ENCODE data around the gene SNRPD1. TPM values are rescaled to one million over a fixed set of nuclear protein-coding genes. Genes with fewer than 3 reads are reported as not detected.

SNRPD1 gene
- total RNA-seq, 2 donors from 2014 or later: 4.3 to 7.8 TPM

DNA sequence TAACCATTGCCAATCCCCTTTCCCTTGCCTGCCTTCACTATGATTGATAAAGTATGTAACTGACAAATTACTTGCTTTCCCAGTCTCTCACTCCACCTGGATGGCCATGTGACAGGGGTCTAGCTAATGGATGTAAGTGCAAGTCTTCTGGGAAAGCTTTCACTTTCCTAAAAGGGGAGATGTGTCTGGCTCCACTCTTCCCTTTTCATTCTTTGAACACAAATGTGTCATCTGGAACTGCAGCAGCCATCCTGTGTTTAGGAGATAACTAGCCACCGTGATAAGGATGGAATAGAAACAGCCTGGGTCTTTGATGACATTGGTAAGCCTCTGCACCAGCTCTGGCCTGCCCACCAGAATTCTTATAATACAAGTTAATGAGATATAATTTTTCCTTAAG, 38.2 kb downstream of the SNRPD1 start:
- Histone ChIP-seq H3K9me3 (no peaks in the 10 kb centered on the region), H3K36me3 (no peaks in the 10 kb centered on the region), H3K27ac (no peak overlapping the region), H3K27me3 (replicated peaks; ENCODE audit: insufficient read depth) (no peaks in the 10 kb centered on the region), H3K4me3 (no peak overlapping the region), H3K4me1 (ENCODE audit: control insufficient read depth in 1 of 2, low read depth in 2 of 2) (no peaks in the 10 kb centered on the region)
- TF ChIP-seq, protein P1, sequence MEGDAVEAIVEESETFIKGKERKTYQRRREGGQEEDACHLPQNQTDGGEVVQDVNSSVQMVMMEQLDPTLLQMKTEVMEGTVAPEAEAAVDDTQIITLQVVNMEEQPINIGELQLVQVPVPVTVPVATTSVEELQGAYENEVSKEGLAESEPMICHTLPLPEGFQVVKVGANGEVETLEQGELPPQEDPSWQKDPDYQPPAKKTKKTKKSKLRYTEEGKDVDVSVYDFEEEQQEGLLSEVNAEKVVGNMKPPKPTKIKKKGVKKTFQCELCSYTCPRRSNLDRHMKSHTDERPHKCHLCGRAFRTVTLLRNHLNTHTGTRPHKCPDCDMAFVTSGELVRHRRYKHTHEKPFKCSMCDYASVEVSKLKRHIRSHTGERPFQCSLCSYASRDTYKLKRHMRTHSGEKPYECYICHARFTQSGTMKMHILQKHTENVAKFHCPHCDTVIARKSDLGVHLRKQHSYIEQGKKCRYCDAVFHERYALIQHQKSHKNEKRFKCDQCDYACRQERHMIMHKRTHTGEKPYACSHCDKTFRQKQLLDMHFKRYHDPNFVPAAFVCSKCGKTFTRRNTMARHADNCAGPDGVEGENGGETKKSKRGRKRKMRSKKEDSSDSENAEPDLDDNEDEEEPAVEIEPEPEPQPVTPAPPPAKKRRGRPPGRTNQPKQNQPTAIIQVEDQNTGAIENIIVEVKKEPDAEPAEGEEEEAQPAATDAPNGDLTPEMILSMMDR (IDR thresholded peaks at IDR 0.05): no peak
- DNase-seq (ENCODE audit: low spot score) (no peak), ATAC-seq (ENCODE audit: insufficient number of reproducible peaks, low FRiP score, low read depth) (no peak)

DNA sequence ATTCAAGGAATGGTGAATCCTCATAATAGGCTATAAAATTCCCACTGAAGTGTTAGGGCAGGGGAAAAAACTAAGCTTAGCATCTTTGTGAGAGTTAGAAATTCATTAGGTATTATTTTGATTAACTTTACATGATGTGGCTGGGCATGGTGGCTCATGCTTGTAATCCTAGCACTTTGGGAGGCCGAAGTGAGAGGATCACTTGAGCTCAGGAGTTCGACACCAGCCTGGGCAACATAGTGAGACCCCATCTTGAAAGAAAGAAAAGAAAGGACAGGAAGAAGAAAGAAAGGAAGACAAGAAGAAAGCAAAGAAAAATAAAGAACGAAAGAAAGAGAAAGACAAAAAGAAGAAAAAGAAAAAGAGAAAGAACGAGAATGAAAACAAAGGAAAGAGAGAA, 40.0 kb downstream of the SNRPD1 start:
- Histone ChIP-seq H3K27ac (no peak overlapping the region), H3K4me3 (no peak overlapping the region), H3K27me3 (replicated peaks; ENCODE audit: insufficient read depth) (no peaks in the 10 kb centered on the region), H3K4me1 (ENCODE audit: control insufficient read depth in 1 of 2, low read depth in 2 of 2) (no peaks in the 10 kb centered on the region), H3K36me3 (no peaks in the 10 kb centered on the region), H3K9me3 (no peaks in the 10 kb centered on the region)
- TF ChIP-seq, protein P1 (IDR thresholded peaks at IDR 0.05): no peak
- no peak for ATAC-seq (ENCODE audit: insufficient number of reproducible peaks, low FRiP score, low read depth)
- no peak for DNase-seq (ENCODE audit: low spot score)

DNA sequence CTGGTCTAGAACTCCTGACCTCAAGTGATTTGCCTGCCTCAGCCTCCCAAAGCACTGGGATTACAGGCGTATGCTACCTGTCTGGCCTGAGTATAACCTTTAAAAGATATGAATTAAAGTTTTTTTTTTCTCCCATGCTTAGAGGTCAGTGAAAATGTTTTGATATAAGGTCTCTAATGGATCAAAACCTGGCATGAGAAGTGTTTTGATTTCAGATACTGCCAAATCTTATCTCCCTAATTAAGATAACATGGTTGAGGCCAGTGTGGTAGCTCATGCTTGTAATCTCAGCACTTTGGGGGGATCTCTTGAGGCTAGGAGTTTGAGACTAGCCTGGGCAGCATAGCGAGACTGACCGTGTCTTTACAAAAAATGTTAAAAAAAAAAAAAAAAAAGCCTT, 41.2 kb downstream of the SNRPD1 start:
- no peak for DNase-seq (ENCODE audit: low spot score)

DNA sequence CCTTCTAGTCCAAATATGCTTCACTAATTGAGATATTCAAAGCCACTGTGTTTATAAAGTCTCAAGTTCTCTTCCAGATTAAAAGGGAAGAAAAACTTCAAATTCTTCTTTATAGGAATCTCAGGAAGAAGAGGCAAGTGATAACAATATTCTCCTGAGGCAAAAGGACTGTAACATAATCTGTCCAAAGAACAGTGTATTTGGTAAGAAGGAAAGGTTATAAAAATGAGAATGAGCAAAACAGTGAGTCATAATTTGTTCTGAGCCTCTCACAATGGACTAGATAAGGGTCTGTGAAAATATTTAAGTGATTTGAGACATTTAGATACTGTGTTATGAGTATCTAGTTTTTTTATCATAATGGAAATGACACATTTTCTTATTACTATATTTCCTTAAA, 44.3 kb downstream of the SNRPD1 start:
- TF ChIP-seq, protein P1 (IDR thresholded peaks at IDR 0.05): no peak
- Histone ChIP-seq H3K27me3 (replicated peaks; ENCODE audit: insufficient read depth) (no peaks in the 10 kb centered on the region), H3K9me3 (no peaks in the 10 kb centered on the region), H3K4me3 (no peak overlapping the region), H3K27ac (no peak overlapping the region), H3K4me1 (ENCODE audit: control insufficient read depth in 1 of 2, low read depth in 2 of 2) (no peaks in the 10 kb centered on the region), H3K36me3 (no peaks in the 10 kb centered on the region)
- no peak for DNase-seq (ENCODE audit: low spot score)
- no peak for ATAC-seq (ENCODE audit: insufficient number of reproducible peaks, low FRiP score, low read depth)

More for the DNA sequence above, 41.2 kb downstream of the SNRPD1 start:
- no peak for ATAC-seq (ENCODE audit: insufficient number of reproducible peaks, low FRiP score, low read depth)
- Histone ChIP-seq H3K4me3 (no peak overlapping the region), H3K4me1 (ENCODE audit: control insufficient read depth in 1 of 2, low read depth in 2 of 2) (no peaks in the 10 kb centered on the region), H3K27ac (no peak overlapping the region), H3K9me3 (no peaks in the 10 kb centered on the region), H3K36me3 (no peaks in the 10 kb centered on the region), H3K27me3 (replicated peaks; ENCODE audit: insufficient read depth) (no peaks in the 10 kb centered on the region)
- TF ChIP-seq, protein P1 (IDR thresholded peaks at IDR 0.05): no peak

DNA sequence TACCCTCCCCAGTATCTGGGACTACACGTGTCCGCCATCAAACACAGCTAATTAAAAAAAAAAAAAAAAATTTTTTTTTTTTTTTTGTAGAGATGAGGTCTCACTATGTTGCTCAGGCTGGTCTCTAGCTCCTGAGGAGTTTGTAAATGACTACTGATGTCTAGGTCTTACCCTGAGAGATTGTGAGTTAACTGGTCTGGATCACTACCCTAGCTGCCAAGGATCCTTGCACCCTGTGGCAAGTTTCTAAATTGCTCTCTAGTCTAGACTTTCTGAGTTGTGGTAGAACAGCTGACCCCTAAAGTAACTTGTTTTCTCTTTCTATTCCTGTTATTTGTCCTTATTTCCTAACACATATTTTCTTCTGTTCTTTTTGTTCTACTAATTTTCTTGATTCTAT, 48.0 kb downstream of the SNRPD1 start:
- ATAC-seq (ENCODE audit: insufficient number of reproducible peaks, low FRiP score, low read depth) (no peak), DNase-seq (ENCODE audit: low spot score) (no peak)
- Histone ChIP-seq H3K4me1 (ENCODE audit: control insufficient read depth in 1 of 2, low read depth in 2 of 2) (no peaks in the 10 kb centered on the region), H3K36me3 (no peaks in the 10 kb centered on the region), H3K27me3 (replicated peaks; ENCODE audit: insufficient read depth) (no peaks in the 10 kb centered on the region), H3K27ac (no peak overlapping the region), H3K4me3 (no peak overlapping the region), H3K9me3 (no peaks in the 10 kb centered on the region)
- TF ChIP-seq, protein P1 (IDR thresholded peaks at IDR 0.05): no peak
